ENCODE results near the gene CHTF18.

- no peak for TF ChIP-seq CTCF (IDR thresholded peaks at IDR 0.05; ENCODE audit: low read depth, low read length, poor library complexity, severe bottlenecking)
- no peak for TF ChIP-seq EZH2phosphoT487 (IDR thresholded peaks at IDR 0.05; ENCODE audit: borderline replicate concordance, low read length)
Observed at GRCh38 chr16:808085-808386, 19.6 kb downstream of the CHTF18 start.
